ENCODE data around the gene TBXAS1.
"Not testable (repeated sequence)": the region's sequence is repeated elsewhere in the genome, so short reads cannot be mapped to it uniquely, and the experiment has no call there.

Gene TBXAS1

GRCh38 chr7:139828446-139828845 lies 618 bp upstream of the TBXAS1 start:
- DNase-seq, result no peak

- no peak for DNase-seq
These were observed 682 bp downstream of the TBXAS1 start for GRCh38 chr7:139829775-139830117.

- no peak for DNase-seq
These were observed 1.2 kb downstream of the TBXAS1 start for GRCh38 chr7:139830292-139830691.

DNA sequence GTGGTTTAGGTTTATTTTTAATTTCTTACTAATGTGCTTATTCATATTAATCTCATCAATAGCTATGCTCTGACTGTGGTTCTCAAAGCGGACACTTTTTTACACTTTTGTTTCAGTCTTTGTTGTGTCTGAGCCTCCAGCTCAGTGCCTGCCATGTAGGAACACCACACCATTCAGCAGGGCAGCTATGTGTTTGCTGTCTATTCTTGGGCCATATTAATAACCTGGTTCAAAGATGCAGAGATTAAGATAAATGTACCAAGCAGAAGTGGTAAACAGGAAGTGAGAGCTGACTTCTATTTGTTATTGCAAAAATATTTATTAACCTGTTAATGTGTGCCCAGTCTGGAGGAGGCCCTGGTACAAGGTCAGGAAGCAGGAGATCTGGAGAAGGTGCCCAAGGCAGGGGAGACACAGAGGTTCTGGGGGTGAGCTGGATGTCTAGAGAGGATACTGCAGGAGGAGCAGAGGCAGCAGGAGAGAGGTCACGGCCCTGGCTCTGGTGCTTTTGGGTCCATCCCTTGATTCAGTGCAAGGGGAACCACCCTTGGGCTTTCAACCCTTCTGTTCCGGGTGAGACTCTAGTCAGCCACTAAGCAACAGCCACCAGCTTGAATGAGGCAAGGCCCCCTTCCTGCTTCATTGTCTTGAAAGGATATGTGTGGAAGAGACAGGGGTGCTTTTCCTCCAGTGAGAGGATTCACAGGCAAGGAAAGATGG lies 1.9 kb downstream of the TBXAS1 start:
- no peak for DNase-seq

DNA sequence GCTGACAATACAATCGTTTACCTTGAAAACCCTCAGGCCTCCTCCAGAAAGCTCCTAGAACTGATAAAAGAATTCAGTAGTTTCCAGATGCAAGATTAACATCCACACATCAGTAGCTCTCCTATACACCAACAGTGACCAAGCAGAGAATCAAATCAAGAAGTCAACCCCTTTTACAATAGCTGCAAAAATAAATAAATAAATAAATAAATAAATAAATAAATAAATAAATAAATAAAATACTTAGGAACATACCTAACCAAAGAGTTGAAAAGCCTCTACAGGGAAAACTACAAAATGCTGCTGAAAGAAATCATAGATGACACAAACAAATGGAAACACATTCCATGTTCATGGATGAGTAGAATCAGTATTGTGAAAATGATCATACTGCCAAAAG lies 6.8 kb downstream of the TBXAS1 start:
- DNase-seq, result not testable (repeated sequence)

GRCh38 chr7:139837291-139837690 lies 8.2 kb downstream of the TBXAS1 start:
- DNase-seq, result not testable (repeated sequence)

DNA sequence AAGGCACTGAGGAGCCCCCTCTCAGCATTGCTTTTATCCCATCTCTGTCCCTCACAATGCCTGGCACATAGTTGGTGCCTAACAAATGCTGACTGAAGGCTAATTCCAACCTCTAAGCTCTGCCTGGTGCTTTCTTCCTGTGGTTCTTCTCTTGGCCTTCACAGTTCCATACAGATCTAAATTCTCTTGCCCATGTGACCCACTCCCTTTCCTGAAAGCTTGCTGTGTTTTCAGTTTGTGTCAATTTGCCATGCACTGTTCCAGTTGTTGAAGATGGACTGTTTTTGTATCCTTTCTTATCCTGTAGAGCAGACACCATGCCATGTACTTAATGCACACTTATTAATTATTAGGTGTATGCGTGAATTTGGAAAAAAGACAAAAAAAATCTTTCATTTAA lies 9.2 kb downstream of the TBXAS1 start:
- no peak for DNase-seq

GRCh38 chr7:139838876-139839275 lies 9.8 kb downstream of the TBXAS1 start:
- no peak for DNase-seq

- no peak for DNase-seq
These were observed 11.7 kb downstream of the TBXAS1 start for GRCh38 chr7:139840776-139841175.

GRCh38 chr7:139842401-139843210 lies 13.5 kb downstream of the TBXAS1 start:
- DNase-seq, result no peak

GRCh38 chr7:139843211-139843537 lies 14.1 kb downstream of the TBXAS1 start:
- not testable (repeated sequence) for DNase-seq

- no peak for DNase-seq
These were observed 15.8 kb downstream of the TBXAS1 start for GRCh38 chr7:139844779-139845442.

- DNase-seq, result no peak
These were observed 16.4 kb downstream of the TBXAS1 start for GRCh38 chr7:139845443-139845805.

- no peak for DNase-seq
These were observed 17.2 kb downstream of the TBXAS1 start for GRCh38 chr7:139846297-139846696.

GRCh38 chr7:139848274-139848673 lies 19.2 kb downstream of the TBXAS1 start:
- DNase-seq, result no peak

DNA sequence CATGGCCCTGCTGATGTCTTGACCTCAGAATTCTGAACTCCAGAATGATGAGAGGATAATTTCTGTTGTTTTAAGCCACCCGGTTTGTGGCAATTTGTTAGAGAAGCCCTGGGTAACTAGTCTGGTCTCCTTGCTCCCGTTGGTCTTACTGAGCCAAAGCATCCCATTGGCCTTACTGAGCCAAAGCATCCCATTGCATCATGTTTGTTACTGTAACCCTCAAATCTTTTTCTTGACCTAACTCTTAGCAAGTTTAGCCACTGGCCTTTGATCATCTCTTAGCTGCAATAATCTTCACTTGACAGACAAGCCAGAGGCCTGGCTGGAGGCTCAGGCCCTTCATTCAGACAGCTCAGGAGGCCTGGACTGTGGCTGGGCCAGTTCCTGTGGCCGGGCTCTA lies 21.8 kb downstream of the TBXAS1 start:
- no peak for DNase-seq

GRCh38 chr7:139851770-139852481 lies 22.9 kb downstream of the TBXAS1 start:
- no peak for DNase-seq

DNA sequence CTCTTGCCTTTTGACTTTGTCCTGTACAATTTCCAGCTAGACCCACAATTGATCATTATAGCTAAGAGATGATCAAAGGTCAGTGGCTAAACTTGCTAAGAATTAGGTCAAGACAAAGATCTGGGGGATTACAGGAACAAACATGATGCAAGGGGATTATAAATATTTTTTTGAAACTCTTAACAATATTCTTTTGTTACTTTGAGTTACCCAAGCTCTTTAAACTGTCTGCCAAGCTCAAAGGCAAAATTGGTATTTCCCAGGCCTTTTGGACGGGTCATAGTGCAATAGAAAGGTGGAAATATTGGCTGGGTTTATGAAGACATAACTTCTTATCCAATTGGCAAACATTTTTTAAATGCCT lies 23.4 kb downstream of the TBXAS1 start:
- no peak for DNase-seq

DNA sequence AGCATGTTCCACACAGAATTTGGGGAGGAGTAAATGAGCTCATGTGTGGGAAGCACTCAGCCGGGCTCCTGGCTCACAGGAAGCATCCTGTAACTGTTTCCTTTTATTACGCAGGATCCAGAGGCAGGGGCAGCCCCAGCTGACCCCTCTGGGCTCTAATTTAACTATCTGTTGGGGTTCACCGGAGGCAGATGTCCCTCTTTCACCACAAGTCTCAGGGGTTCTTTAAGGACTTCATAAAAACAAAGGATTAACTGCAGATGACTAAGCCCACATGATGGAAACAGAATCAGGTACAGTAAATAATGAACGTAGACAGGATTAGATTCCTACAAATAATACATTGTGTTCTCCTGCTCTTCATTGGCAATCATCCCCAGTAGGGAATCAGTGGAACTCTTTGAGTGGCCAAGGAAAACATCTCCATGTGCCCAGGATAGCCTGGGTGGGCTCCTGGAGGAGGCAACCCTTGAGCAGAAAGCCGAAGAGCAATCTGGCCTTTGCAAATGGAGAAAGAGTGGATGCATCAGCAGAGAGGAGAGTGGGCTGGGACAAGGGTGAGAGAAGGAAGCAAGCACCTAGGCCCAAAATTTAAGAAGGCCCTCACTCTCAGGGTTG lies 24.6 kb downstream of the TBXAS1 start:
- no peak for DNase-seq

DNA sequence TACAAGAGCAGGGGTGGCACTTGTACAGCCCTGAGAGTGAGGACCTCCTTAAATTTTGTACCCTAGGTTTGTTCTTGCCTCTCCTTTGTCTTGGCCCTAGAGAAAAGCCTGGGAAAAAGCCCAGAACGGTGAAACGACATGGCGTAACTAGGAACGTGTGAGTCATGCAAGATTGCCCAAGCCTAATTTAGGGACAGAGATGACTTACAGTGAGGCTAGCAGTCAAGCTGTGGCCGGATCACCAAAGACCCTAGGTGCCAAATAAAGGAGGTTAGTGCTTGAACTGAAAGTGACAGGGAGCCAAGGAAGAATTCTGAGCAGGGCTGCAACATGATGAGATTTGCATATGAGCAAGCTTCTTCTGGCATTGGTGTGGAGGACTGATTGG lies 25.1 kb downstream of the TBXAS1 start:
- DNase-seq, result no peak

- DNase-seq, result no peak
These were observed 25.9 kb downstream of the TBXAS1 start for GRCh38 chr7:139854803-139855497.

- DNase-seq, result no peak
These were observed 26.6 kb downstream of the TBXAS1 start for GRCh38 chr7:139855498-139856270.
